Stimulated activated CD8-positive, alpha-beta memory T cell treated with anti-CD3 and anti-CD28 coated beads, Interleukin-15, amount 100 ng/mL, for 24 hours (primary cell): ENCODE results near the gene SLC4A2.
A peak's percentile ranks its signal among the peaks of the same experiment; 100 is the strongest.
"Not testable (repeated sequence)": the region's sequence is repeated elsewhere in the genome, so short reads cannot be mapped to it uniquely, and the experiment has no call there.

Experiments used
- DNase-seq: peaks from one replicate; pipeline ENCODE4 v3.0.0-alpha.2; 2020; ENCODE audit warnings: low read depth

The SLC4A2 gene, protein sequence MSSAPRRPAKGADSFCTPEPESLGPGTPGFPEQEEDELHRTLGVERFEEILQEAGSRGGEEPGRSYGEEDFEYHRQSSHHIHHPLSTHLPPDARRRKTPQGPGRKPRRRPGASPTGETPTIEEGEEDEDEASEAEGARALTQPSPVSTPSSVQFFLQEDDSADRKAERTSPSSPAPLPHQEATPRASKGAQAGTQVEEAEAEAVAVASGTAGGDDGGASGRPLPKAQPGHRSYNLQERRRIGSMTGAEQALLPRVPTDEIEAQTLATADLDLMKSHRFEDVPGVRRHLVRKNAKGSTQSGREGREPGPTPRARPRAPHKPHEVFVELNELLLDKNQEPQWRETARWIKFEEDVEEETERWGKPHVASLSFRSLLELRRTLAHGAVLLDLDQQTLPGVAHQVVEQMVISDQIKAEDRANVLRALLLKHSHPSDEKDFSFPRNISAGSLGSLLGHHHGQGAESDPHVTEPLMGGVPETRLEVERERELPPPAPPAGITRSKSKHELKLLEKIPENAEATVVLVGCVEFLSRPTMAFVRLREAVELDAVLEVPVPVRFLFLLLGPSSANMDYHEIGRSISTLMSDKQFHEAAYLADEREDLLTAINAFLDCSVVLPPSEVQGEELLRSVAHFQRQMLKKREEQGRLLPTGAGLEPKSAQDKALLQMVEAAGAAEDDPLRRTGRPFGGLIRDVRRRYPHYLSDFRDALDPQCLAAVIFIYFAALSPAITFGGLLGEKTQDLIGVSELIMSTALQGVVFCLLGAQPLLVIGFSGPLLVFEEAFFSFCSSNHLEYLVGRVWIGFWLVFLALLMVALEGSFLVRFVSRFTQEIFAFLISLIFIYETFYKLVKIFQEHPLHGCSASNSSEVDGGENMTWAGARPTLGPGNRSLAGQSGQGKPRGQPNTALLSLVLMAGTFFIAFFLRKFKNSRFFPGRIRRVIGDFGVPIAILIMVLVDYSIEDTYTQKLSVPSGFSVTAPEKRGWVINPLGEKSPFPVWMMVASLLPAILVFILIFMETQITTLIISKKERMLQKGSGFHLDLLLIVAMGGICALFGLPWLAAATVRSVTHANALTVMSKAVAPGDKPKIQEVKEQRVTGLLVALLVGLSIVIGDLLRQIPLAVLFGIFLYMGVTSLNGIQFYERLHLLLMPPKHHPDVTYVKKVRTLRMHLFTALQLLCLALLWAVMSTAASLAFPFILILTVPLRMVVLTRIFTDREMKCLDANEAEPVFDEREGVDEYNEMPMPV

DNA sequence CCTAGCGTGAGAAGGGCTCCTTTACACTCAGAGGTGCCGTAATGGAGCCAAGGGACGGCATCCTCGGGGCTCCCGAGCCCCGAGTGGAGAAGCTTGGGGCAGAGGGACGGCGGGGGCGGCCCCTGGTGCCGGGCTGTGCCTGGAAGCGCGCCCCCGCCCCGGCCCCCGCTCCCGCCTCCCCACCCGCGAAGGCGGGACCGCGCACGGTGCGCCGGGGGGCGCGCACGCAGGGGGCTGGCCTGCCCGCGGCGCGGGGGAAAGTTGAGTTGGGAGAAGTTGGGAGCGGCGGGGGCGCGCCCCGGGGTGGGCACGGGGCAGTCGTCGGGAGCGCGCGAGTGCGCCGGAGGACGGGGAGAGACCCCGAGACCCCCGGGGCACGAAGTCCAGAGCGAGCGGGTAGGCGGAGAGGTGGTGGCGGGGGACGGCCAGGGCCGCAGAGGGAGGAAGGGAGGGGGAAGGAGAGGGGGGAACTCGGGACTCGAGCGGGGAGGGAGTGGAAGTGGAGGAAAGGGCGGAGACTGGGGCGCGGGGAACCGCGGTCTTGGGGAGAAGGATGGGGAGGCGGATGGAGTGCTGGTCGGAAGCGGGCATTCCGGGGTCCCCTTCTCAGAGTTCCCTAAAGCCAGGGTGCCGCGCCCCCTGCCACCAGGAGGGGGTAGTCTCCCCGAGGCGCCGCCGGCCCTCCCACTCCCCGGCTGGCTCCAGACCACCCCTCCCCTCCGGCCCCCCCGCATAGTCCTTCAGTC lies at the start of gene SLC4A2:
Gene SLC4A2 (plus strand): TSS at position 223 of the 746 bp plus-strand sequence. CDS start 2,399 bp downstream, outside the sequence.
- peak; percentile 64 for DNase-seq

DNA sequence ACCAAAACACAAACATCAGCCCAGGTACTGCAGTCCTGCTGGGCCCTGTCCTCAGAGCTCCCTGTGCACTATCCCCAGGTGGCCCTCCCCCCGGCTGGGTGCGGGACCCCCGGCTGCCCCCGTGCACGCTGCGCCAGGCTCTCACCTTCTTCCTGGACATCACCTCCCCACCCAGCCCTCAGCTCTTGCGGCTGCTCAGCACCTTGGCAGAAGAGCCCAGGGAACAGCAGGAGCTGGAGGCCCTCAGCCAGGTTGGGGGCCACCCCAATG lies 49.4 kb upstream of the SLC4A2 start:
- no peak for DNase-seq

DNA sequence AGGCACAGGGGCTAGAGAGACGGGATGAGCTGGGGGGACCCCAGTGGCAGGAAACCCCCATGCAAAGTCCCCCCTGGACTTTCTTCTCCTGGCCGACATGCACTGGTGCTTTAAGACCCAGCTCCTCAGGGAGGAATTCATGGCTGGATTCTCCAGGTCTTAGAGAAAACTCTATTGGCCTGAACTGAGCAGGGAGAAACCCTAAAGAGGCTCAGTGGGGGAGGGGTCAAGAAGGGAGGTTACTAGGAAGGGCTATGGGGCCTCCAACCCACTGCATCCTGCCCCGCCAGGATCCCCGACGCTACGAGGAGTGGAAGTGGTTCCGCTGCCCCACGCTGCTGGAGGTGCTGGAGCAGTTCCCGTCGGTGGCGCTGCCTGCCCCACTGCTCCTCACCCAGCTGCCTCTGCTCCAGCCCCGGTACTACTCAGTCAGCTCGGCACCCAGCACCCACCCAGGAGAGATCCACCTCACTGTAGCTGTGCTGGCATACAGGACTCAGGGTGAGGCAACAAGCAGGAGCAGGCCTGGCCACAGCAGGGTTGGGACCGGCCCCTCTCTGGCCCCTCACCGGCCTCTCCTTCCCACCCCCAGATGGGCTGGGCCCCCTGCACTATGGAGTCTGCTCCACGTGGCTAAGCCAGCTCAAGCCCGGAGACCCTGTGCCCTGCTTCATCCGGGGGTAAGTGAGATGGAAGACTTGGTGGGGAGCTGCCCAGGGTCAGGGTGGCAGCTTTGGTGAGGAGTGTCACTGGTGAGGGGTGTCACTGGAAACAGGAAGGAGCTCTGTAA lies 48.9 kb upstream of the SLC4A2 start:
- DNase-seq: no peak

DNA sequence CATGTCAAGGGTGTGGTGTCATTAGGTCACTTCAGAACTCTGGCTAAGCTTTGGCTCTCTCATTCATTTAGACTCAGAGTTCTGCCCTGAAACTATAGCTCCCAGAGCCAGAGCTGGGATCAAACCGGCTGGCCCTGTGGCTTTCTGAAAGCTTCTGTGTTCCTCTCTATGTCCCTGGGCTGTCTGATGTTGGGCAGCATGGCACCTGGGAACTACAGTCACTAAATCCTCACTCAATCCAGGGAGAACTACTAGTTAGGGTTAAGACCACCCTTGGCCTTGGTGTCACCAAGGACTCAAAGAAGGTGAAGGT lies 48.3 kb upstream of the SLC4A2 start:
- DNase-seq: no peak

DNA sequence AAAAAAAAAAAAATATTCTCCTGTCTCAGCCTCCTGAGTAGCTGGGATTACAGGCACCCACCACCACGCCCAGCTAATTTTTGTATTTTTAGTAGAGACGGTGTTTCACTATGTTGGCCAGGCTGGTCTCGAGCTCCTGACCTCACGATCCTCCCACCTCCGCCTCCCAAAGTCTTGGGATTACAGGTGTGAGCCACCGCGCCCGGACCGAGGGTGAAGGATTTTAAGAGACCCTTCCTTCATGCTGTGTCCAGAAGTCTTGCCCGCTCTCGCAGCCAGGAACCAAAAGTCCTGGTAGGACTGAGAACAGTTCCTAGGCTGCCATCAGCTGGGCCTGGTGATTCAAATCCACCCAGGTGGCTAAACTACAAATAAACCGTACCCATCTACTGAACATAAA lies 47.8 kb upstream of the SLC4A2 start:
- DNase-seq: not testable (repeated sequence)

DNA sequence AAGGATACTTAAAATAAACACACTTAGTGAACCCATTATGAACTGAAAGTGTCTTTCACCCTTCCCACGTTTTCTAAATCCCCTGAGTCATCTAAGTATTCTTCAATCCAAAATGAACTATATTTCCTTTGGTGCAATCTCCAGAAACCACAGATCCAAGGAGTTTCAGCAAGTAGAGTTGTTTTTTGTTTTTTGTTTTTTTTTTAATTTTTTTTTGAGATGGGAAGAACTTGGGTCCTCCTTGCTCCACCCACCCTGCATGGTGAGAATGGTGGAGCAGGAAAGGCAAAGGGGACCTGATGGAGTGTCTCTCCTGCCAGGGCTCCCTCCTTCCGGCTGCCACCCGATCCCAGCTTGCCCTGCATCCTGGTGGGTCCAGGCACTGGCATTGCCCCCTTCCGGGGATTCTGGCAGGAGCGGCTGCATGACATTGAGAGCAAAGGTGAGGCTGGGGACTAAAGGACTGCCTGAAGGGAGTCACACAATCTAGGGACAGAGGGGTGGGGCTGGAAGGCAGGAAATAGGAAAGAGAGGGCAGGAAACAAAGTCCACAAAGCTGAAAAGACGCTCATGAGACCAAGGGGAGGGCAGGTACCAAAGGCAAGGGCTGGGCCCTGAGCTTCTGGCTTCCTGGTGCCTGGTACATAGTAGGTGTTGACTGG lies 47.2 kb upstream of the SLC4A2 start:
- no peak for DNase-seq

DNA sequence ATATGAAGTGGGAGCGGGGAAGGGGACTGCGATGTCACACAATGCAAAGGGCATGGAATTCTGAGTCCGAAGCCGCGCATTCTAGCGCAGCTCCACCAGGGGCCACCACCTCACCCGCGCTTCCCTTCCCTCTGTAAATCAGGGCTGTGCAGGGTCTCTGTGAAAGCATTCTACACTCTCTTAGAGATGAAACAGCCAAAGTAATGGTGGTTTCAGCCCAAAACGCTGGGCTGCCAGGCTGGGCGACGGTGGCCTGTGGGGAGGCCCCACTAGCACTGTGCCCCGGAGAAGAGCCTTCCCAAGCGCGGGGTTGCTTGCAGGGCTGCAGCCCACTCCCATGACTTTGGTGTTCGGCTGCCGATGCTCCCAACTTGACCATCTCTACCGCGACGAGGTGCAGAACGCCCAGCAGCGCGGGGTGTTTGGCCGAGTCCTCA lies 46.5 kb upstream of the SLC4A2 start:
- DNase-seq: no peak

DNA sequence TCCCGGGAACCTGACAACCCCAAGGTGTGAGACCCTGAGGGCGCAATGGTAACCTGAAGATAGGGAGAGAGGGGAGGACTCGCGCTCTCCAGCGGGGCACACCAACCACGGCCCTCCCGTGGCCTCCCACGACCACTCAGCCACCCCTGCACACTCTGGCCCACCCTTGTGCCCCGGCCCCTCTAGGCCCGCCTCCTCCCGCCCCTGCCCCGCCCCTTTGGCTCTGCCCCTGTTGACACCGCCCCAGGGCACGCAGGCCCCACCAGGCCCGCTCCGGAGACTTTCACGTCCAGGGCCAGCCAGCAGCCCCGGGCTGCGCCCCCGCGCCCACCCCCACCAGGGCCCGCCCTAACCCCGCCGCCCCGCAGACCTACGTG lies 46.0 kb upstream of the SLC4A2 start:
- no peak for DNase-seq

DNA sequence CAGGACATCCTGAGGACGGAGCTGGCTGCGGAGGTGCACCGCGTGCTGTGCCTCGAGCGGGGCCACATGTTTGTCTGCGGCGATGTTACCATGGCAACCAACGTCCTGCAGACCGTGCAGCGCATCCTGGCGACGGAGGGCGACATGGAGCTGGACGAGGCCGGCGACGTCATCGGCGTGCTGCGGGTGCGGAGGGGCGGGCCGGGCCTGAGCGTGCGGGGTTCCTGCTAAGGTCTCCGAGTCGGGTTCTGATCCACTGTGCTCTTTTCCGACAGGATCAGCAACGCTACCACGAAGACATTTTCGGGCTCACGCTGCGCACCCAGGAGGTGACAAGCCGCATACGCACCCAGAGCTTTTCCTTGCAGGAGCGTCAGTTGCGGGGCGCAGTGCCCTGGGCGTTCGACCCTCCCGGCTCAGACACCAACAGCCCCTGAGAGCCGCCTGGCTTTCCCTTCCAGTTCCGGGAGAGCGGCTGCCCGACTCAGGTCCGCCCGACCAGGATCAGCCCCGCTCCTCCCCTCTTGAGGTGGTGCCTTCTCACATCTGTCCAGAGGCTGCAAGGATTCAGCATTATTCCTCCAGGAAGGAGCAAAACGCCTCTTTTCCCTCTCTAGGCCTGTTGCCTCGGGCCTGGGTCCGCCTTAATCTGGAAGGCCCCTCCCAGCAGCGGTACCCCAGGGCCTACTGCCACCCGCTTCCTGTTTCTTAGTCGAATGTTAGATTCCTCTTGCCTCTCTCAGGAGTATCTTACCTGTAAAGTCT lies 45.5 kb upstream of the SLC4A2 start:
- peak; percentile 56 for DNase-seq

DNA sequence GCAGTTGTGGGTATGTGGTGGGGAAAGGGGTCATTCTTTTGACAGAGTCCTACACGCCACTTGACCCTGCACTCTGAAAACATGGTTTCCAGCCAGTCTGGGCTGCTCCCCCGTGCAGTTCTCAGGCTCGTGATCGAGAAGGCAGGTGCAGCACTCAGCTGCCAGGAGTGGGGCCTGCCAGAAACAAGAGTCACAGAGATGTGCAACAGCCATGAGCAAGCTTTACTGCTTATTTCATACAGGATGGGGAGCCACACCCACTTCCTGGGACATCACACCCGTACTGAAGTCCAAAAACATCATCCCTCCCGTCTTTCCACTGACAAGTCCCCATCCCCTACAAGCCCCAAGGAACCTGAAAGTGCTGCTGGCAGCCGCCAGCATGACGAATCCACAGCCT lies 44.4 kb upstream of the SLC4A2 start:
- no peak for DNase-seq

DNA sequence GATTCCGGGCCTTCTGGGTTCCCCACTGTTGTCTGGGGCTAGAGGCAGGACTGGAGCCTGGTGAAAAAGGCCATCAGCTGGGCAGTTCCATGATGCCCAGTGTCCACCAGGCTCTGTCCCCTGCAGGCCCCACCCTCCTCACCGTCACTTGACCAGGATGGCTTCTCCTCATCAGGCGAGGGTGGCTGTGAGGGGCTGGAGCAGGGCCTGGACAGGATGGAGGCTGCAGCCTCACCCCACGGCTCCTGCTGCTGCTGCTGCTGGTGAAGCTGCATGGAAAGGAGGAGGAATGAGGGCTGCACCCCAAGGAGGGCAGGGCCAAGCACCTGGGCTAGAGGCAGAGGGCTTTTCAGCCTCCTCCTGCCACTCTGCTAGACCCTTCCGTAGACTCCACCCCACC lies 43.4 kb upstream of the SLC4A2 start:
- no peak for DNase-seq

DNA sequence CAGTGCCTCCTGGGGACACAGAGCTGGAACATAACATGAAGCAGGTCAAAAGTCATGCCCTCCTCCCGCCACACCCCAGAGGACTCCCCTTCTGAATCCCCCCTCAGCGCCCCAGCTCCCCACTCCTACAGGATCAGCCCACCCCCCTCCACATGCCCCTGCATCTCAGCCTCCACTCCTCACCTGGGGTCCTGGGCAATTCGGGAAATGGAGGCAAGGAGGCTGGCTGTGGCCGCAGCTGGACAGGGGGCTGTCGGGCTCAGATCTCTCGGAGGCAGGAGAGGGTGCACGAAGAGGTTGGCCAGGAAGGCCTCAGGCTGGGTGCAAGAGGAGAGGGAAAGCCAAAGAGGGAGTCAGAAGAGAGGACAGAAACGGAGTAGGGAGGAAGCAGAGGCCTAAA lies 42.9 kb upstream of the SLC4A2 start:
- DNase-seq: no peak

DNA sequence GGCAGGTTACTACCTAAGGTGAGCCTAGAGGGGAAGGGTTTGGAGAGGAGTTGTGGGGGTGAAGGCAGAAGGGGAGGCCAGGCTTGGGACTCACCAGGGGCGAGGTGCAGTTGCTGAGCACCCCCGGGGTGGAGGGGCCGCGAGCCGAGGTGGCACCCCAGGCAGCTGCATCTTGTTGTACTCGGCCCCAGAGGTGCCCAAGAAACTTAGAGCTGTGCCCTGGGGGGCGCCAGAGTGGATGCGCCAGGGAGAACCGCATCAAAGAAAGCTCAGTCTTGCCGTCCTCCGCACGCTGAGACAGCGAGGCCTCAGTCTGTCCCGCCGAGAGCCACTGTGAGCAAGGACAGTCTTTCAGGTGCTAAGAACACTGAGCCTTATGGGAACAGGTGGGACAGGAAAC lies 42.4 kb upstream of the SLC4A2 start:
- DNase-seq: no peak

DNA sequence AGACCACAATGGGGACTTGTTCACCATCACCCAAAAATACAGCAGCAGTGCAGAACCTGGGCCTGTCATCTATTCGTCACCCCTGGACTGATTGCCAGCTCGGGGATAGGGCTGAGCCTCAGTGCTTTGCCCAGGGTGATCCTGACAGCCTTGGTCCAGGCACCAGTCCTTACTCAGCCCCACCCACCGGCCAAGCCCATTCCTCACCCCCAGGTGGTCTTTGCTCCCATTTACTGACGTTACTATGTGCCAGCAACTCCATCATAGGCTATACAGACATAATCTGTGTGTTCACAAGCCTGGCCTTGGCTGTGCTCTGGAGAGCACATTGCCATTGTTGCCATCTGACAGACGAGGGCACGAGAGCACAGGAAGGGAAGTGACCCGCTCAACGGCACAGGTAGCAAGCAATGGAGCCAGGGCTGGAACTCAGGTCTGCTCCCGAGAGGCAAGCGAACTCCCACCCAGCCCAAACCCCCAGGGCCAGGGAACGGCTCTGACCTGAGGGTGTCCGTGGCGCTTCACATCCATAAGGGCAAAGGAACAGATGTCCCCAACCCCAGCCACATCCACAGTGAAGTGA lies 41.9 kb upstream of the SLC4A2 start:
- no peak for DNase-seq

DNA sequence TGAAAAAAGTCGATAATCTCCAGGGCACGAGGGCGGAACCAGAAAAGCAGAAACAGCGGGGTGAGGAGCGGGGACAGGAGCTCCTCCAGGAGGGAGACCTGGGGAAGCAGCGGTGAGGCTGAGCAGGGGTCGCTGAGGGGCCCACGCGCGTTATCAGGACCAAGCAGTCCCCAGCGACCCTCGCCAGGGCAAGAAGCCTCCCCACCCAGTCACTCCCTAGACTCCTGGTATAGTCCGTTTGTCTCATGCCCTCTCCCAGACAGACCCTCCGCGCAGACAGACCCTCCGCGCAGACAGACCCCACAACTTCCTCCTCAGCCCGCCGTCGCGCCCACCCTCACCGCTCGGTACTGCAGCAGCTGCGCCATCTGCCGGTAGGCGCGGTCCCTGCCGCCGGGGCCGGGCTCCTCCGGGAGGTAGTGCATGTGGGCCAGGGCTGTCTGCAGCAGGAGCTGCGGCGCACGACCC lies 41.4 kb upstream of the SLC4A2 start:
- DNase-seq: peak; percentile 74

DNA sequence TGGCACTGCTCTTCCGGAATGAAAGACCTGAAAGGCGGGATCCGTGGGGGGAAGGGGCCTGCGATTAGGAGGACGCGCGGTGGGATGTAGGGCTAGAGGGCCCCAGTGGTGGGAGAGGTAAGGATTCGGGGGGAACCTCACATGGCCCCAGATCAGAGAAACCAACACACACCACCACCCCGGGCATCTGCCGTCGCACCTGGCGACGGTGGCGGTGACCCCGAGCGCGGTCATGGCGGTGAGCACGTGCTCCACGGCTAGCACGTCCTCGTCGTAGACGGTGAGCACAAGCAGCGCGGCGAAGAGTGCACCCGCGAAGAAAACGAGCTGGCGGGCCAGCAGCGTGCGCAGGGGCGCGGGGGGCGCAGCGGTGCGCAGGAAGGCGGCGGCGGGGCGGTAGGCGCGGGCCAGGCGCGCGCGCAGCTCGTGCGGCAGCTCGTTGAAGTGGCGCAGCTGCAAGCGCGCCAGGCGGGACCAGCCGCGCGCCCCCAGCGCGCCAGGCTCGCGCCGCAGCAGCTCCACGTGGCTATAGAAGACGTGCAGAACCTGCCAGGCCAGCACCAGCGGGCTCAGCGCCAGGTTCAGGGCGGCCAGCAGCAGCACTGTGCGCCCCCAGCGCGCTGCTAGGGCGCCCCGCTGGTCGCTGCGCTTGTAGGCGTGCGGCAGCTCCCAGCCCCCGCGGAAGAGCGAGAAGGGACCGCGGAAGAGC lies 40.8 kb upstream of the SLC4A2 start:
- no peak for DNase-seq

DNA sequence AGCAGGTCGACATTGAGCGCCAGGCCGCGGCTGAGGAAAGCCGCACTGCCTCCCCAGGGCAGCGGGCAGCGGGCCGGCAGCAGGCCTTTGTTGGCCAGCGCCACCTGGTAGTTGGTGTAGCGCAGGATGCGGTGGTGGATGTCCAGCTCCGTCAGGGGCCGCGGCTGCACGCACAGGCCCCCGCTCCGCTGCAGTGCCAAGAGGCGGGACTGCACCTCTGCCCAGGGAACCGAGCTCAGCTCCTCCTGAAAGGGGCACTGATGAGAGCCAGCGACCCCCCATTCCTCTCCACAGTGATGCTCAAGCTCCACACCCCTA lies 40.3 kb upstream of the SLC4A2 start:
- no peak for DNase-seq

DNA sequence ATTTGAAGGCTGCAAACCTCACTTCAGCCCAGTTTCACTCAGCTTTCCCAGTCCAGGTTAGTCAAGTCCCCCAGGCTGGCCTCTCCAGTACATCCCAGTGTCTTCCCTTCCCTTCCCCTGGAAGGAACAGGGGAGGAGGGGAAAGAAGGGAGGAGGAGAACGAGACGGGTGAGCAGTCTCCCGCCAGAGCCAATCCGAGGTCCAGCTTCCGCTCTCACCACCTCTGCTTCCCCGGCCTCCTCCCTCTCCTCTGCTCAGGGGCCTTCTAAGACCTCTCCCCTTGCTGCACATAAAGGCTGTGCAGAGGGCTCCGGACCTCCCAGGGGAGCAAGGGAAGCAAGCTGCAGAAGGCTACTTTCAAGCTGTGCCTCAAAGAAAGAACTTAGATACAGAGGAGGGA lies 39.2 kb upstream of the SLC4A2 start:
- DNase-seq: no peak

DNA sequence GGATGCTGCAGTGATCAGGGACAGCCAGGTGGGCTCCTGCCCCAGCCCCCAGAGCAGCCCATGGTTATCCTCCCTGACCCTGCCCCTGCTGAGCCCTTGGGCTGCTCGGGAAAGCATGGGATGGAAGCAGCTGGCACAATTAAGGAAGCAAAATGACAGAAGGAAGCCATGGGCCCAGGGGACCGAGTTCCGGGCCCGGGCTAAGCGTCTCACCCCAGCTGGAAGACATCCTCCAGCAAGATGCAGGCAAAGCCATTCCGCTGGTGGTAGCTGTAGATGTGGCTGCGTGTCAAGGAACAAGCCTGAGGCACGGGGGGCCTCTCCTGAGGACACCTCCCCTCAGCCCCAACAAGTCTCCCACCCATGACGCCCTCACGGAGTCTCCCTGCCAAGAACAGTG lies 36.2 kb upstream of the SLC4A2 start:
- no peak for DNase-seq
